ENCODE data around the gene TUFT1. TPM values are rescaled to one million over a fixed set of nuclear protein-coding genes. Genes with fewer than 3 reads are reported as not detected.

Gene TUFT1
- total and polyA plus RNA-seq, 2 of the 8 experiments (the other 6 are each of a cell fraction or from before 2014, with no cell fraction given) = 7.3 to 10.4 TPM

- Histone ChIP-seq H3K23me2 (ENCODE audit: low read depth, low read length) (no peaks in the 10 kb centered on the region), H3K9ac (replicated peaks in 1 of 4; ENCODE audit: extremely low read depth in 1 of 4, low read depth in 3 of 4, low read length in 3 of 4) (no peak overlapping the region), H3K36me3 (ENCODE audit: control insufficient read depth in 2 of 4, insufficient read depth in 4 of 4, low read length in 3 of 4) (peaks cover 16 to 48% (median 31%) of the 10 kb centered on the region in 4 experiments; a peak in 7 of 8 replicates), H2BK120ac (replicated peaks; ENCODE audit: low read depth, low read length) (no peak overlapping the region), H4K8ac (ENCODE audit: extremely low read depth, insufficient read depth, low read length) (no peak overlapping the region), H3K4me1 (replicated peaks in 1 of 4; ENCODE audit: control insufficient read depth in 3 of 4, insufficient read depth in 4 of 4, low read length in 3 of 4) (no peaks in the 10 kb centered on the region), H3K4me2 (ENCODE audit: insufficient read depth in 1 of 2, low read depth in 2 of 2, low read length in 2 of 2) (no peak overlapping the region), H3K23ac (ENCODE audit: insufficient read length) (no peak overlapping the region), H3K4me3 (ENCODE audit: extremely low read depth in 1 of 4, insufficient read depth in 2 of 4, low read depth in 3 of 4, low read length in 4 of 4) (no peak overlapping the region), H3K14ac (ENCODE audit: insufficient read length) (no peak overlapping the region), H2BK5ac (ENCODE audit: low read depth, low read length) (no peak overlapping the region), H2BK20ac (ENCODE audit: low read length) (no peak overlapping the region), H3K18ac (ENCODE audit: extremely low read depth, low read length) (no peak overlapping the region), H2AFZ (ENCODE audit: low read length) (no peak overlapping the region), H3K79me1 (ENCODE audit: low read depth, low read length) (peaks cover 2% of the 10 kb centered on the region; the same call in 1 of the 2 replicates), H3K9me3 (ENCODE audit: insufficient read depth in 2 of 2, low read depth in 1 of 2, low read length in 1 of 2) (no peaks in the 10 kb centered on the region), H3K79me2 (ENCODE audit: control insufficient read depth in 1 of 2, insufficient read depth in 2 of 2, low read length in 2 of 2) (no peaks in the 10 kb centered on the region), H3K56ac (replicated peaks; ENCODE audit: insufficient read length, low read depth, low read length) (no peak overlapping the region), H2BK12ac (ENCODE audit: low read depth, low read length) (no peak overlapping the region), H4K91ac (replicated peaks; ENCODE audit: insufficient read length, low read length) (no peak overlapping the region), H2AK5ac (ENCODE audit: low read depth, low read length) (no peak overlapping the region), H4K20me1 (replicated peaks in 1 of 2; ENCODE audit: control insufficient read depth in 1 of 2, insufficient read depth in 2 of 2, low read length in 2 of 2) (no peaks in the 10 kb centered on the region), H2BK15ac (ENCODE audit: low read length) (no peak overlapping the region), H3K27ac (ENCODE audit: low read depth, low read length) (no peak overlapping the region), H3K27me3 (replicated peaks in 1 of 4; ENCODE audit: control insufficient read depth in 3 of 4, extremely low read depth in 1 of 4, insufficient read depth in 3 of 4, low read length in 3 of 4) (no peaks in the 10 kb centered on the region), H4K5ac (ENCODE audit: insufficient read length, low read depth, low read length) (no peak overlapping the region), H3K4ac (replicated peaks; ENCODE audit: insufficient read length, low read depth, low read length) (no peak overlapping the region)
- POLR2A ChIA-PET (ENCODE audit: partially characterized antibody) = interaction anchor here (0.7 to 18.0 kb wide), 3 partner anchors 11 to 86 kb away, joined by 3 to 283 read pairs (median 38); partner anchors contain the start of genes CGN and TUFT1
- FAIRE-seq (no peak), DNase-seq (ENCODE audit: low read depth in 1 of 2, low spot score in 2 of 2) (no peak)
- CTCF ChIA-PET (ENCODE audit: partially characterized antibody) = interaction anchor here (0.9 to 8.8 kb wide), 3 partner anchors 9 to 205 kb away, joined by 3 to 54 read pairs (median 3); no protein-coding TSS in a partner anchor
- 96% methylated on average over 17 of the region's 18 CpGs; no CpG with 5 or more reads in 1 of the 2 experiments for WGBS, 2 experiments (ENCODE audit: extremely low coverage in 1 of 2, insufficient coverage in 1 of 2, insufficient read length in 1 of 2, insufficient replicate concordance in 2 of 2, low coverage in 1 of 2, low lambda C conversion rate in 2 of 2, missing lambda C conversion rate in 1 of 2)
- no peak for TF ChIP-seq EGR1 (IDR thresholded peaks at IDR 0.05; ENCODE audit: borderline replicate concordance, low read depth, low read length)
- TF ChIP-seq PHF8 (conservative IDR thresholded peaks at IDR 0.05; ENCODE audit: low read depth, low read length) = no peak
- TF ChIP-seq RFX5 (IDR thresholded peaks at IDR 0.05; ENCODE audit: borderline replicate concordance, low read depth, low read length) = no peak
- no peak for TF ChIP-seq CBX8 (IDR thresholded peaks at IDR 0.05; ENCODE audit: borderline replicate concordance, low read depth, low read length)
- no peak for TF ChIP-seq SIX5 (IDR thresholded peaks at IDR 0.05; ENCODE audit: low read depth, low read length)
- no peak for TF ChIP-seq TAF1 (IDR thresholded peaks at IDR 0.05; ENCODE audit: low read depth, low read length)
- no peak for TF ChIP-seq EZH2 (IDR thresholded peaks at IDR 0.05; ENCODE audit: low read depth, low read length, severe bottlenecking)
- no peak for TF ChIP-seq RBBP5 (IDR thresholded peaks at IDR 0.05; ENCODE audit: borderline replicate concordance, low read depth, low read length)
- TF ChIP-seq ZNF274 (IDR thresholded peaks at IDR 0.05; ENCODE audit: borderline replicate concordance, extremely low read depth, low read length) = no peak
- no peak for TF ChIP-seq SP4 (IDR thresholded peaks at IDR 0.05; ENCODE audit: low read length)
- no peak for TF ChIP-seq POU5F1 (IDR thresholded peaks at IDR 0.05; ENCODE audit: low read depth, low read length)
- no peak for TF ChIP-seq KDM1A (IDR thresholded peaks at IDR 0.05; ENCODE audit: borderline replicate concordance, low read length)
- TF ChIP-seq RNF2 (IDR thresholded peaks at IDR 0.05; ENCODE audit: borderline replicate concordance, low read depth, low read length, missing control alignments, poor library complexity, severe bottlenecking) = no peak
- TF ChIP-seq MAFK (IDR thresholded peaks at IDR 0.05; ENCODE audit: low read depth, low read length) = no peak
- TF ChIP-seq YY1 (IDR thresholded peaks at IDR 0.05; ENCODE audit: low read depth, low read length) = no peak
These were observed 10.3 kb upstream of the TUFT1 start for GRCh38 chr1:151529781-151530180.
